ENCODE measurements around the gene ZFP36L2. TPM values are rescaled to one million over a fixed set of nuclear protein-coding genes. Genes with fewer than 3 reads are reported as not detected.

The ZFP36L2 gene
- total and polyA plus RNA-seq, 10 of the 15 experiments (the other 5 are each of a cell fraction or from before 2014, with no cell fraction given): 4.3 to 64.9 (median 19.5) TPM

DNA sequence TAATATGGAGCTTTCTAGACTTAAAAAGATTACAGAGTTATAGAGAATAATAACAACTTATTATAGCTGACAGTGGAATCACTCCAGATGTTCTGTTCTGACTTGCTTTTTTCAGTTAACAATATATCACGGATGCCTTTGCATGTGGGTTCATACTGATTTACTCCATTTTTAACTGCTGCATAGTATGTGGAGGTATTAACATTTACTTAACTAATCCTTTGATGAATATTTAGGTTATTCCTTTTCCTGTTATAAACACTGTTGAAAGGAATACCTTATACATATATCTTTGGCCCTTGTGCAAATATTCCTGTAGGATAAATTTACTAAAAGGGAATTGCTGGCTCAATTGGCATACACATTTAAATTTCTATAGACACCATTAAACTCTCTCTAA lies 33.1 kb upstream of the ZFP36L2 start (continued):
- TF ChIP-seq RELB (IDR thresholded peaks at IDR 0.05; ENCODE audit: low read depth): no peak
- no peak for TF ChIP-seq STAT3 (IDR thresholded peaks at IDR 0.05; ENCODE audit: low read depth, low read length)

GRCh38 chr2:43258547-43259156 lies 32.2 kb upstream of the ZFP36L2 start:
- Histone ChIP-seq H3K4me3 (no peak overlapping the region), H3K79me2 (ENCODE audit: control insufficient read depth, insufficient read depth, low read length) (no peaks in the 10 kb centered on the region), H3K9ac (ENCODE audit: control insufficient read depth, insufficient read depth, low read length) (no peak overlapping the region), H3K4me1 (ENCODE audit: control insufficient read depth, insufficient read depth, low read length) (no peaks in the 10 kb centered on the region), H3K27me3 (replicated peaks in 1 of 2; ENCODE audit: control insufficient read depth in 2 of 2, insufficient read depth in 2 of 2, low read length in 1 of 2) (no peaks in the 10 kb centered on the region), H2AFZ (ENCODE audit: control insufficient read depth, low read depth, low read length) (no peak overlapping the region), H3K27ac (ENCODE audit: control insufficient read depth, insufficient read depth) (no peak overlapping the region; the same call in 1 of the 2 replicates), H3K4me2 (ENCODE audit: control insufficient read depth, insufficient read depth) (no peak overlapping the region), H3K36me3 (ENCODE audit: control insufficient read depth in 2 of 2, insufficient read depth in 2 of 2, low read length in 1 of 2) (peaks cover 0 to 12% of the 10 kb centered on the region in 2 experiments; a peak in 3 of 4 replicates), H4K20me1 (ENCODE audit: control insufficient read depth, insufficient read depth) (no peaks in the 10 kb centered on the region), H3K9me3 (replicated peaks; ENCODE audit: control insufficient read depth, insufficient read depth, low read length) (no peaks in the 10 kb centered on the region)
- in situ Hi-C loops (cut with MboI): no loop called here
- RAD21 ChIA-PET (ENCODE audit: unreplicated experiment): no interaction called here
- POLR2A ChIA-PET: interaction anchor here (0.6 kb wide), 1 partner anchor 54 kb away, joined by 4 read pairs; no protein-coding TSS in a partner anchor
- DNase-seq (ENCODE audit: low read depth, low spot score) (no peak), FAIRE-seq (no peak), ATAC-seq (no peak)
- WGBS (ENCODE audit: insufficient coverage, insufficient replicate concordance, low lambda C conversion rate, missing lambda C conversion rate): 93% methylated on average over 2 of the region's 2 CpGs
- intact Hi-C loops (cut with micrococcal nuclease; ENCODE audit: unreplicated experiment): no loop called here
- TF ChIP-seq ZNF24 (IDR thresholded peaks at IDR 0.05) (no peak), KAT2A (conservative IDR thresholded peaks at IDR 0.05; ENCODE audit: control insufficient read depth, low read depth, low read length) (no peak), EGR1 (IDR thresholded peaks at IDR 0.05; ENCODE audit: borderline replicate concordance in 1 of 2, low read depth in 2 of 2, low read length in 2 of 2) (no peak), TCF12 (IDR thresholded peaks at IDR 0.05; ENCODE audit: low read depth, low read length) (no peak), CTCF (IDR thresholded peaks at IDR 0.05 in 2 of 3, conservative IDR thresholded peaks at IDR 0.05 in 1 of 3; ENCODE audit: control insufficient read depth in 2 of 3, extremely low read depth in 1 of 3, insufficient read depth in 1 of 3, low read depth in 3 of 3, low read length in 3 of 3) (no peak), GABPA (IDR thresholded peaks at IDR 0.05; ENCODE audit: low read depth) (no peak), USF1 (IDR thresholded peaks at IDR 0.05; ENCODE audit: borderline replicate concordance, extremely low read length, insufficient read depth, low read depth, low read length) (no peak), ELK1 (IDR thresholded peaks at IDR 0.05; ENCODE audit: low read depth, low read length) (no peak), ZNF274 (IDR thresholded peaks at IDR 0.05; ENCODE audit: insufficient read depth, insufficient read length) (no peak), LARP7 (IDR thresholded peaks at IDR 0.05) (no peak), SIX5 (IDR thresholded peaks at IDR 0.05; ENCODE audit: low read depth, low read length, severe bottlenecking) (no peak), CBX5 (IDR thresholded peaks at IDR 0.05; ENCODE audit: low read depth) (no peak), JUNB (IDR thresholded peaks at IDR 0.05) (no peak)
- CTCF ChIA-PET: interaction anchor here (0.9 to 1.3 kb wide), 2 partner anchors 12 to 14 kb away, joined by 3 to 6 read pairs; no protein-coding TSS in a partner anchor
- SMC1A ChIA-PET (ENCODE audit: uncharacterized antibody, unreplicated experiment): interaction anchor here (0.8 kb wide), 1 partner anchor 165 kb away, joined by 3 read pairs; no protein-coding TSS in a partner anchor
- BruUV-seq (replicated peaks): no TSS peak
